ENCODE results near the gene ZSCAN1. TPM values are rescaled to one million over a fixed set of nuclear protein-coding genes. Genes with fewer than 3 reads are reported as not detected.

The ZSCAN1 gene
- total and polyA plus RNA-seq, 11 donors = 0.14 TPM; not detected in 10

DNA sequence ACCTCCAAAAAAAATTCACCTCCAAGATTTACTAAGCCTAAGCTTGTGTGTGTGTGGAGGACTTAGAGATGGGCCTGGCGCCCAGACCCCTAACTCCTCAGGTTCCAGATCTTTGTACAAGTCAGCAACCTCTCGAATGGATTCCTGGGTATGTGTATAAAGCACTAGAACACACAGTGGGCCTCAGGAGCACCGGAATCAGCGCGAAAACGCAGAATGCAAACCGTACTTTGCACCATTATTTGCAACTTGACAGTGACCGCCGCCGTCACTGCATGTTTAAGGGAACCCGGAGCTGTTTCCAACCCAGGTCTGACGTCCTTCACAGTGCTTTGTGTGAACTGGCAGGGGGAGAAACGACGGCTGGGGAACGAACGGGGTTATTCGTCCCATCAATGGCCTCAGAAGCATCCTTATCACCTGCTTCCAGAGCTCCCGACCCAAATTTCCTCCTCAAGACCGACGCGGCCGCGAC lies 31.9 kb upstream of the ZSCAN1 start:
- WGBS, 4 donors = 1% methylated on average over 19 to 23 of the region's 23 CpGs
- TF ChIP-seq, protein P1, sequence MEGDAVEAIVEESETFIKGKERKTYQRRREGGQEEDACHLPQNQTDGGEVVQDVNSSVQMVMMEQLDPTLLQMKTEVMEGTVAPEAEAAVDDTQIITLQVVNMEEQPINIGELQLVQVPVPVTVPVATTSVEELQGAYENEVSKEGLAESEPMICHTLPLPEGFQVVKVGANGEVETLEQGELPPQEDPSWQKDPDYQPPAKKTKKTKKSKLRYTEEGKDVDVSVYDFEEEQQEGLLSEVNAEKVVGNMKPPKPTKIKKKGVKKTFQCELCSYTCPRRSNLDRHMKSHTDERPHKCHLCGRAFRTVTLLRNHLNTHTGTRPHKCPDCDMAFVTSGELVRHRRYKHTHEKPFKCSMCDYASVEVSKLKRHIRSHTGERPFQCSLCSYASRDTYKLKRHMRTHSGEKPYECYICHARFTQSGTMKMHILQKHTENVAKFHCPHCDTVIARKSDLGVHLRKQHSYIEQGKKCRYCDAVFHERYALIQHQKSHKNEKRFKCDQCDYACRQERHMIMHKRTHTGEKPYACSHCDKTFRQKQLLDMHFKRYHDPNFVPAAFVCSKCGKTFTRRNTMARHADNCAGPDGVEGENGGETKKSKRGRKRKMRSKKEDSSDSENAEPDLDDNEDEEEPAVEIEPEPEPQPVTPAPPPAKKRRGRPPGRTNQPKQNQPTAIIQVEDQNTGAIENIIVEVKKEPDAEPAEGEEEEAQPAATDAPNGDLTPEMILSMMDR (IDR thresholded peaks at IDR 0.05) = no peak
- no peak for TF ChIP-seq POLR2A (IDR thresholded peaks at IDR 0.05)
- H3K27me3 ChIP-seq = no peaks in the 10 kb centered on the region
- peaks cover 0 to 37% (median 24%) of the 10 kb centered on the region in 12 donors for H3K4me1 ChIP-seq
- peak overlapping the region; percentile 61 to 100 (median 88) for H3K4me3 ChIP-seq
- no peak for DNase-seq
- H3K9me3 ChIP-seq = peaks cover 0 to 78% (median 25%) of the 10 kb centered on the region in 12 donors
- intact Hi-C loops (cut with DNase I) = loop anchor here in 2 of 10 donors (1.0 to 10.0 kb wide), 3 partner anchors 55 to 417 kb away; partner anchors contain the start of genes ZIK1 (in 1 of the 2), ZNF135 (in 1 of the 2) and ZNF256 (in 1 of the 2)
- peaks cover 4 to 68% (median 55%) of the 10 kb centered on the region in 9 donors for H3K36me3 ChIP-seq
- ATAC-seq = peak in 2 of 4 donors; percentile 2 to 24
- peak overlapping the region; percentile 85 to 99 (median 93) for H3K27ac ChIP-seq

DNA sequence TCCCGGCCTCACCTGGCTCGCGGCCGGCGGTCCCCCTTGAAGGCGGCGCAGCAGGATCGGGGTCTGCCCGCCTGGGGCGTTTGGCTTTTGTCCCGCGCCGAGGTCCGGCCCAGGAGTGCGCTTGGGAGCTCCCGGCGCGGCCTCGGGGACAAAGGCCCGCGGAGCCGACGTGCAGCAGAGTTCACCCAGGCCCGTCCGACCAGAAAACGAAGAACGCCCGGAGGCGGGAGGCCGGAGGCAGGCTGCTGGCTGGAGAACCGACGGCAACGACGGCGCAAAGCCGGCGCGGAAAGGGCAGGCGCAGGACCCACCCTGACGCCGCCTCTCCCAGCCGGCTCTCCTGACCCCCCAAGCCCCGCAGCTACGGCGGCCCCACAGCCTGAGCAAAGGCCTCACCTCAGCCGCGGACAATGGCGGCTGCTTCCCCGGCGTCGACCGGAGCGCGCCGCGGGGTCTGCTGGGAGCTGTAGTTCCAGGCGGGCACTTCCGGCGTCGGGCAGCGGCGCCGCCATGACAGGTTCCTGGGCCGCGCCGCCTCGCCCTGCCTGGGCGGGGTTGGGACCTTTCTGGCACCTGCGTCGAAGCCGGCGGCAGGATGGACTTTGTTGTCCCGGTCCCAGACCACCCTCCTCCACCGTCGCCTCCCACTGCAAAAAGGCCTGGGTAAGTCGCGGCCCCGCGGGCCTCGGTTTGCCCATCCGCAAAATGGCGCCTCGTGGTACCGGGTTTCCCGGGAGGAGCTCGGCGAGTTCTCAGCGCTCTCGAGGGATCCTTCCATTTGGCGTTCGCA lies 31.2 kb upstream of the ZSCAN1 start, which contains the start of gene ZNF606:
TSS of gene ZNF606 (minus strand) at position 437 of the 790 bp plus-strand sequence. CDS start 1,501 bp downstream, outside the sequence.
- Histone ChIP-seq H3K4me1 (peaks cover 0 to 37% (median 24%) of the 10 kb centered on the region in 12 donors), H3K4me3 (peak within 1 kb of the TSS; percentile 61 to 100 (median 88)), H3K27me3 (no peaks in the 10 kb centered on the region), H3K9me3 (peaks cover 0 to 78% (median 27%) of the 10 kb centered on the region in 12 donors), H3K36me3 (peaks cover 4 to 67% (median 54%) of the 10 kb centered on the region in 9 donors), H3K27ac (peak within 1 kb of the TSS; percentile 85 to 99 (median 93))
- peak in 1 of 2 donors; percentile 83 for TF ChIP-seq POLR2A (IDR thresholded peaks at IDR 0.05)
- TF ChIP-seq, protein P1 (IDR thresholded peaks at IDR 0.05) = no peak
- ATAC-seq (peak; percentile 97 to 99 (median 98)), DNase-seq (peak; percentile 91 to 95 (median 93))
- intact Hi-C loops (cut with DNase I) = loop anchor here in 2 of 10 donors (1.0 to 10.0 kb wide), 3 partner anchors 56 to 418 kb away; partner anchors contain the start of genes ZIK1 (in 1 of the 2), ZNF135 (in 1 of the 2) and ZNF256 (in 1 of the 2)
- WGBS, 4 donors = 0 to 1% (median 0%) methylated on average over 41 to 91 of the region's 91 CpGs

DNA sequence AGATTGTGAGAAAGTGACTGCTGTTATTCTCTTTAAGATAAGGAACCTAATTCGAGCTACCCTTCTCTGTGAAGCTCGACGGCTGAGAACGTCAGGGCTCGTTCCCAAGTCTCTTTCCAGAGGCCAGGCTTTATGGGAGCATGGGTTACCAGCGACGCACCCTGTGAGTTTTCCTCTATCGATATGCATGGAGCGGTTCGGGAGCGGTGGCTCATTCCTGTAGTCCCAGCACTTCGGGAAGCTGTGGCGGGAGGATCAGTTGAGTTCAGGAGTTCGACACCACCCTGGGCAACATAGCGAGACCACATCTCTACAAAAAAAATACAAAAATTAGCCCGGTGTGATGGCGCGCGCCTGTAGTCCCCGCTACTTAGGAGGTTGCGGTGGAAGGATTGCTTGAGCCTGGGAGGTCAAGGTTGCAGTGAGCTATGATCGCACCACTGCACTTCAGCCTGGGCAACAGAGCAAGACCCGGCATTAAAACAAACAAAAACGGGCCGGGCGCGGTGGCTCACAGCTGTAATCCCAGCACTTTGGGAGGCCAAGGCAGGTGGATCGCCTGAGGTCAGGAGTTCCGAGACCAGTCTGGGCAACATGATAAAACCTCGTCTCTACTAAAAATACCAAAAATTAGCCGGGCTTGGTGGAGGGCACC lies 30.5 kb upstream of the ZSCAN1 start:
- Histone ChIP-seq H3K27ac (peak overlapping the region; percentile 85 to 99 (median 93)), H3K36me3 (peaks cover 4 to 61% (median 47%) of the 10 kb centered on the region in 9 donors), H3K27me3 (no peaks in the 10 kb centered on the region), H3K4me3 (peak overlapping the region; percentile 61 to 100 (median 88)), H3K4me1 (peaks cover 0 to 37% (median 24%) of the 10 kb centered on the region in 12 donors), H3K9me3 (peaks cover 0 to 78% (median 29%) of the 10 kb centered on the region in 12 donors)
- WGBS, 4 donors = 15 to 26% (median 23%) methylated on average over 31 of the region's 31 CpGs
- TF ChIP-seq, protein P1 (IDR thresholded peaks at IDR 0.05) = no peak
- no peak for TF ChIP-seq POLR2A (IDR thresholded peaks at IDR 0.05)
- intact Hi-C loops (cut with DNase I) = loop anchor here in 1 of 10 donors (2.0 to 10.0 kb wide), 2 partner anchors 56 to 418 kb away; partner anchors contain the start of genes ZIK1 and ZNF256
- ATAC-seq (peak in 3 of 4 donors; percentile 9 to 32 (median 25)), DNase-seq (no peak)

All from heart left ventricle (tissue), 16 donors.